A673 (cell line): ENCODE results near the gene SDF4.

Source experiments
- EZH2 ChIP-seq: fragments of 200-600 bp; sonication (generic); IDR thresholded peaks from 2 replicates; pipeline ENCODE4 v1.6.1; 2017; ENCODE audit warnings: borderline replicate concordance, low read depth, mild to moderate bottlenecking, mixed read lengths, antibody characterized with exemption, low read length; ENCODE audit not compliant: poor library complexity, severe bottlenecking
- TF ChIP-seq, protein P1 (sequence below): fragments of 300-800, 200-600 bp; sonication (generic); conservative IDR thresholded peaks from 2 replicates; pipeline ENCODE4 v1.5.1; 2017; ENCODE audit warnings: low read depth, mild to moderate bottlenecking, antibody characterized with exemption, low read length, moderate library complexity, mixed read lengths

DNA sequence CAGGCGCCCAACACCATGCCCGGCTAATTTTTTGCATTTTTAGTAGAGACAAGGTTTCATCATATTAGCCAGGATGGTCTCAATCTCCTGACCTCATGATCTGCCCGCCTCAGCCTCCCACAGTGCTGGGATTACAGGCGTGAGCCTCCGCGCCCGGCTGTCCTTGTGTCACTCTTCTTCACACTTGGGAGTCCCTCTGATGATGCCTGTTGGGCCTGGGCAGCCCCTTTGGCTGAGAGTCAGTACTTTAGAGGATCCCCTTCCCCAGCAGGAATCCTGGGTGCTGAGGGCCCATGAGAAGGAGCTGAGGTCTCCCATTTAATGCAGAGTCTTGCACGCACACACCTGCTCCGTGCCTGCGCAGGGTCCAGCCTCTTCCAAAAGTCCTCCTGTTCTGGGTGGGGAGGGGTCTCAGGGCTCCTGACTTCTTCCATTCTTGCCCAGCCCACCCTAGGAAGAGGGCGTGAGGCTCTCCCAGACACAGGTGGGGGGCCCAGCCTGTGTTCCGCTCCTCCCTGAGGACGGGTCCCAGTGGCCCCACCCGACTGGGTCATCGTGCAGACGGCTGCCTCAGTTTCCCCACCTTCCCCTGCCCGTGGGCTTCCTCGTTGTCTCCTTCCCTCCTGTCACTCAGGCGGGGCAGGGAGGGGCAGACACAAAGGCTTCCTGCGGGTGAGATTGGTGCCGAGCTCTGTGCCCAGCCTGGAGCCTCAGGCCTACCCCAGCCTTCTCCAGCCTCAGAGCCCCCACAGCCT lies 54.2 kb downstream of the SDF4 start:
- TF ChIP-seq, protein P1, sequence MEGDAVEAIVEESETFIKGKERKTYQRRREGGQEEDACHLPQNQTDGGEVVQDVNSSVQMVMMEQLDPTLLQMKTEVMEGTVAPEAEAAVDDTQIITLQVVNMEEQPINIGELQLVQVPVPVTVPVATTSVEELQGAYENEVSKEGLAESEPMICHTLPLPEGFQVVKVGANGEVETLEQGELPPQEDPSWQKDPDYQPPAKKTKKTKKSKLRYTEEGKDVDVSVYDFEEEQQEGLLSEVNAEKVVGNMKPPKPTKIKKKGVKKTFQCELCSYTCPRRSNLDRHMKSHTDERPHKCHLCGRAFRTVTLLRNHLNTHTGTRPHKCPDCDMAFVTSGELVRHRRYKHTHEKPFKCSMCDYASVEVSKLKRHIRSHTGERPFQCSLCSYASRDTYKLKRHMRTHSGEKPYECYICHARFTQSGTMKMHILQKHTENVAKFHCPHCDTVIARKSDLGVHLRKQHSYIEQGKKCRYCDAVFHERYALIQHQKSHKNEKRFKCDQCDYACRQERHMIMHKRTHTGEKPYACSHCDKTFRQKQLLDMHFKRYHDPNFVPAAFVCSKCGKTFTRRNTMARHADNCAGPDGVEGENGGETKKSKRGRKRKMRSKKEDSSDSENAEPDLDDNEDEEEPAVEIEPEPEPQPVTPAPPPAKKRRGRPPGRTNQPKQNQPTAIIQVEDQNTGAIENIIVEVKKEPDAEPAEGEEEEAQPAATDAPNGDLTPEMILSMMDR, result no peak
- no peak for TF ChIP-seq EZH2
